Prostate gland (tissue), 2 donors: ENCODE measurements around the gene EPHA6. TPM values are rescaled to one million over a fixed set of nuclear protein-coding genes. Genes with fewer than 3 reads are reported as not detected.

ENCODE experiments used
- DNase-seq: peaks from one replicate; pipeline ENCODE4 v3.0.0-alpha.2; 2019; ENCODE audit warnings: low spot score
- H3K27ac ChIP-seq, 2 donors: fragments of 200-600 bp; sonication (generic); 2 replicates each; pipeline ENCODE4 v1.5.1; 2017 to 2019
- H3K27me3 ChIP-seq: fragments of 200-600 bp; sonication (generic); replicated peaks from 2 replicates; pipeline ENCODE4 v1.5.1; 2019; ENCODE audit not compliant: insufficient read depth
- H3K36me3 ChIP-seq, 2 donors: fragments of 200-600 bp; sonication (generic); 1 replicate in 1 of 2; 2 replicates in 1 of 2; pipeline versions ENCODE4 v1.5.1 to v1.8.1; 2017 to 2019
- H3K4me1 ChIP-seq: fragments of 200-600 bp; sonication (generic); replicated peaks from 2 replicates; pipeline ENCODE4 v1.5.1; 2019
- H3K4me3 ChIP-seq, 2 donors: fragments of 200-600 bp; sonication (generic); 2 replicates each; pipeline ENCODE4 v1.5.1; 2017 to 2019
- H3K9me3 ChIP-seq: fragments of 200-600 bp; sonication (generic); 2 replicates; pipeline ENCODE4 v1.5.1; 2017
- POLR2A ChIP-seq: fragments of 450-650 bp; IDR thresholded peaks from one replicate; pipeline ENCODE4 v1.6.1; 2016; ENCODE audit warnings: antibody characterized with exemption, mild to moderate bottlenecking
- POLR2AphosphoS5 ChIP-seq: sonication (generic); formaldehyde crosslinking; IDR thresholded peaks from one replicate; pipeline ENCODE4 v1.6.1; 2017; ENCODE audit warnings: antibody characterized with exemption
- WGBS: methylation state at CpG from one replicate; pipeline ENCODE4 v1.1.5; 2018; 5-methylcytosine and 5-hydroxymethylcytosine counted together
- intact Hi-C: fragments of 100-400 bp; cut with DNase I; formaldehyde crosslinking; loops from one replicate; pipeline ENCODE4 v1.14.2; 2022
- total RNA-seq, 2 donors: library from RNA; depleted of rRNA; stranded (reverse); fragments of >200 nt; gene quantifications; one replicate each; pipeline ENCODE4 v1.1.0, GENCODE V29; 2016
- TF ChIP-seq, protein P1 (sequence below), 4 experiments: fragments of 200-600 bp in 2 of 4; fragments of 450-650 bp in 2 of 4; sonication (generic) in 2 of 4; IDR thresholded peaks; 1 replicate in 3 of 4; 2 replicates in 1 of 4; pipeline ENCODE4 v1.5.1; 2016 to 2019; ENCODE audit warnings: antibody characterized with exemption in 4 of 4, mild to moderate bottlenecking in 2 of 4, moderate library complexity in 2 of 4

The EPHA6 gene
- total RNA-seq, 2 donors from 2014 or later, result 1.1 to 3.7 TPM

DNA sequence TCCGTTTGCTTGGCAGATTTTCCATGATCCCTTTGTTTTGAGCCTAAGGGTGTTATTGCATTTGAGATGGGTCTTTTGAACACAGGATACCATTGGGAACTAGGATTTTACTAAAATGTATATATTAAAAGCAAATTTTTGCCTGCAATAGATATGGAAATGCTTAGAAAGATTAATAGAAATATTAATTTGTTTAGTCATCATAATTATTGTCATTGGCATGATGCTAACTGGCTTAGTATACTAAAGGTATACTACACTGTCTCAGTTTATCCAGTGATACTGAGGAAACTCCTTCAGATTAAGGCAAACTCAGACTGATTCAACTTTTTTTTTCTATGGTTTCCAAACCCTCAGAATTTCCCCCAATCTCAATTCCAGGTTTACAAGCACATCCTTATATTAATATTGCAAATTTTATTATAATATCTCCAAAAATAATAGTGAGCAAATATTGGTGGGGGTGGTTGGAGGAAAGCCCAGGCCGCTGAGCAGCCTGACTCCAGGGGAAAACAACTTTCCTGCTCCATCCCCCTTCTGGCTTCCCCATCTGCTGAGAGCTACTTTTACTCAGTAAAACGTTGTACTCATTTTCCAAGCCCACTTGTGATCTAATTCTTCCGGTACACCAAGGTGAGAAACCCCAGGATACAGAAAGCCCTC is 291.7 kb downstream of the EPHA6 start:
- TF ChIP-seq, protein P1, sequence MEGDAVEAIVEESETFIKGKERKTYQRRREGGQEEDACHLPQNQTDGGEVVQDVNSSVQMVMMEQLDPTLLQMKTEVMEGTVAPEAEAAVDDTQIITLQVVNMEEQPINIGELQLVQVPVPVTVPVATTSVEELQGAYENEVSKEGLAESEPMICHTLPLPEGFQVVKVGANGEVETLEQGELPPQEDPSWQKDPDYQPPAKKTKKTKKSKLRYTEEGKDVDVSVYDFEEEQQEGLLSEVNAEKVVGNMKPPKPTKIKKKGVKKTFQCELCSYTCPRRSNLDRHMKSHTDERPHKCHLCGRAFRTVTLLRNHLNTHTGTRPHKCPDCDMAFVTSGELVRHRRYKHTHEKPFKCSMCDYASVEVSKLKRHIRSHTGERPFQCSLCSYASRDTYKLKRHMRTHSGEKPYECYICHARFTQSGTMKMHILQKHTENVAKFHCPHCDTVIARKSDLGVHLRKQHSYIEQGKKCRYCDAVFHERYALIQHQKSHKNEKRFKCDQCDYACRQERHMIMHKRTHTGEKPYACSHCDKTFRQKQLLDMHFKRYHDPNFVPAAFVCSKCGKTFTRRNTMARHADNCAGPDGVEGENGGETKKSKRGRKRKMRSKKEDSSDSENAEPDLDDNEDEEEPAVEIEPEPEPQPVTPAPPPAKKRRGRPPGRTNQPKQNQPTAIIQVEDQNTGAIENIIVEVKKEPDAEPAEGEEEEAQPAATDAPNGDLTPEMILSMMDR (IDR thresholded peaks at IDR 0.05), result no peak
- TF ChIP-seq POLR2AphosphoS5 (no peak), POLR2A (no peak)

DNA sequence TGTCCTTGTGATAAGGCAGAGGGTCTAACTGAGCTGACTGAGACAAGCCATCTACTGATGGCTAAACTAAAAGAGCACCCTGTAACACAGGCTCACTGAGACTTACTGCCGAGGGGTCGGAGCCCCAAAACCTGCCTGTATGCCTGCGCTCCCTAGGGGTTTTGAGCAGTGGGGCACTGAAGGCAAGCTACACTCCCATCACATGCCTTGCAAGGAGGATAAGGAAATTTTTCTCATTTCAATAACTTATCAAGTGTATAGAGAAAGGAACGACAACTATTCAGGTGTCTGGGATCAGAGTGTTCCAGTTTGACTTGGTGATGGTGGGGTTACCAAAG is 292.2 kb downstream of the EPHA6 start:
- no peak for DNase-seq
- intact Hi-C loops, result no loop called here
- TF ChIP-seq, protein P1 (IDR thresholded peaks at IDR 0.05), result no peak
- TF ChIP-seq POLR2A (no peak), POLR2AphosphoS5 (no peak)
- no peak overlapping the region for H3K27ac ChIP-seq
- H3K4me1 ChIP-seq, result no peaks in the 10 kb centered on the region
- no peaks in the 10 kb centered on the region for H3K36me3 ChIP-seq
- no peaks in the 10 kb centered on the region for H3K27me3 ChIP-seq
- no peaks in the 10 kb centered on the region for H3K9me3 ChIP-seq
- 89% methylated on average over 4 of the region's 4 CpGs for WGBS
- H3K4me3 ChIP-seq, result no peak overlapping the region

More for the DNA sequence above, 291.7 kb downstream of the EPHA6 start:
- Histone ChIP-seq H3K4me3 (no peak overlapping the region), H3K9me3 (no peaks in the 10 kb centered on the region), H3K36me3 (no peaks in the 10 kb centered on the region), H3K4me1 (no peaks in the 10 kb centered on the region), H3K27ac (no peak overlapping the region), H3K27me3 (no peaks in the 10 kb centered on the region)
- no peak for DNase-seq
- WGBS, result 68% methylated on average over 4 of the region's 4 CpGs
- intact Hi-C loops, result no loop called here

DNA sequence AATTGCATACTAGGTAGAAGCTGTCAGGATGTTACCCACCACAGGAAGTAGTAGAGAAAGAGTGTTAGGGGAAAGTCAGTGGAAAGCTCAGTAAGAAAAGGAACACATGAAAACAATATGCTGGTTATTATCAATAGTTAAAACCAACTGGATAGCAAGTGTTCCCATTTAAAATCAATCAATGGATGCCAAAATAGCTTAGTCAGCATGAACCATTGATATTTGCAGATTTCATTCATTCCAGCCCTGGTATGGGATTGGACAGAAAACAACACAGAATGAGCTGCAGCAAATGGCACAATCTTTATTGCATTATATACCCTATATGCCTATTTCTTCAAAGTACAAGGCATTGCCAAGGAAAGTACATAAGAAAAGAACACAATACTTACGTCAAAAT is 293.7 kb downstream of the EPHA6 start:
- no peaks in the 10 kb centered on the region for H3K9me3 ChIP-seq
- intact Hi-C loops, result no loop called here
- 81% methylated on average over 1 of the region's 1 CpG for WGBS
- H3K27ac ChIP-seq, result no peak overlapping the region
- H3K36me3 ChIP-seq, result no peaks in the 10 kb centered on the region
- TF ChIP-seq POLR2AphosphoS5, result no peak
- TF ChIP-seq, protein P1 (IDR thresholded peaks at IDR 0.05), result no peak
- TF ChIP-seq POLR2A, result no peak
- no peaks in the 10 kb centered on the region for H3K4me1 ChIP-seq
- no peak overlapping the region for H3K4me3 ChIP-seq
- no peaks in the 10 kb centered on the region for H3K27me3 ChIP-seq
- DNase-seq, result no peak

DNA sequence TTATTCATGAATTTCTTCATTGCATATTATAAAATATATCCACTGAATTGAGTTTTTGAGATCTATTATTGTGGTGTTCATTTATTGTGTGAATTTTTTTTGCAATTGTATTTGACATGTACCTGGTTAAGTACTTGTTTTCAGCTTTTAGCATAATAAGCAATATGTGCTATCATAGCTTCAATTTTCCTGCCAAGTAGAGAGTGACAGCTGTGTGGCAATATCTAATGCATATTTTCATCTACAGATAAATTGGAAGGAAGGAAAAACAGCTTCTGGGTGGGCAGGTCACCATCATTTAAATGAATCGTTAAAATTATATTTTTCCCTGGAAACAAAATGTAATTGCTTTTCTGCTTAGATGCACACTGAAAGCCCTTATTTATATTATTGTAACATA is 296.9 kb downstream of the EPHA6 start:
- Histone ChIP-seq H3K9me3 (no peaks in the 10 kb centered on the region), H3K4me1 (no peaks in the 10 kb centered on the region), H3K27me3 (no peaks in the 10 kb centered on the region), H3K27ac (no peak overlapping the region), H3K36me3 (no peaks in the 10 kb centered on the region), H3K4me3 (no peak overlapping the region)
- TF ChIP-seq, protein P1 (IDR thresholded peaks at IDR 0.05), result no peak
- TF ChIP-seq POLR2AphosphoS5 (no peak), POLR2A (no peak)
- DNase-seq, result no peak
- intact Hi-C loops, result no loop called here
- 89% methylated on average over 1 of the region's 1 CpG for WGBS

DNA sequence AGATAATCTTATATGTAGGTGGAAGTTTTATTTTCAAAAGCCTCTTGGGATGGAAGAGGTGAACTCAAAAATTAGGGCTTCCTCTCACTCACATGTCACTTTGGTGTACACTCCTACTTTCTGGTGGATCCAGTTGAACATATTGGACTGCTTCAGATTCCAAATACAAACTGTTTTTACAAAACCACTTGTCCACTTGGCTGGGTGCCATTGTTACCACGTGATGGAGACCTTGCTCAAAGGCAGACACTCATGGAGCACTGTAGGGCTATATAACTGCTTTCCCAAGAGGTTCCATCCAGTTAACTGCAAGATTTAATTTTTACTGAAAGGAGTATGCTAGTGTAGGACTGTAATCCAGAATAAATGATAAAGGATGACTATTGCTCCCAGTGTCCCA is 307.0 kb downstream of the EPHA6 start:
- DNase-seq, result no peak
- Histone ChIP-seq H3K36me3 (no peaks in the 10 kb centered on the region), H3K27ac (no peak overlapping the region), H3K4me1 (no peaks in the 10 kb centered on the region), H3K9me3 (no peaks in the 10 kb centered on the region), H3K27me3 (no peaks in the 10 kb centered on the region), H3K4me3 (no peak overlapping the region)
- TF ChIP-seq, protein P1 (IDR thresholded peaks at IDR 0.05), result no peak
- TF ChIP-seq POLR2AphosphoS5 (no peak), POLR2A (no peak)
- intact Hi-C loops, result no loop called here
- 65% methylated on average over 1 of the region's 1 CpG for WGBS
